Heart left ventricle (tissue), 13 donors: Measurements from ENCODE around the gene F3.

Source experiments
- CTCF ChIP-seq, 12 donors: fragments of 200-600 bp; sonication (generic) in 4 of 12; IDR thresholded peaks; one replicate each; pipeline versions ENCODE4 v1.5.0 to v1.8.0; 2018 to 2022; ENCODE audit warnings: antibody characterized with exemption in 12 of 12, mild to moderate bottlenecking in 5 of 12
- POLR2A ChIP-seq, 2 donors: fragments of 450-650 bp; IDR thresholded peaks; one replicate each; pipeline ENCODE4 v1.6.1; 2017; ENCODE audit warnings: antibody characterized with exemption in 2 of 2, mild to moderate bottlenecking in 2 of 2, moderate library complexity in 2 of 2
- donor health status: ischemic (EF 13 %, LVEDD 7.1; RV severe dilation, severe dysfunction).
- donor health status: DM: no; HTN: yes; CAD: no.
- donor health status: DM: no; HTN: no; CAD: no.
- donor health status: ischemic (EF 25% LVEDD 6.9; RV normal size, moderate dysfunction).
- donor health status: ischemic (EF 25% LVEDD 5.7; RV mildly dilated, moderate dysfunction).
- donor health status: ischemic (EF 35%, LVEDD 5.7; RV mildly dilated, moderate dysfunction).
- donor health status: nonischemic (EF 11% LVEDD 7.7; RV severe dilation, severe dysfunction).
- donor health status: DM: yes; HTN: yes; CAD: no.
- donor health status: PGD.
- donor health status: ischemic (EF 29% LVEDD 5.4; RV normal size, mild dysfunction).
- donor health status: nonischemic (EF 23%, LVEDD 6.1; RV moderate dilation, normal function).

GRCh38 chr1:94519351-94519750 lies 22.2 kb downstream of the F3 start:
- no peak for TF ChIP-seq POLR2A (IDR thresholded peaks at IDR 0.05)
- no peak for TF ChIP-seq CTCF (IDR thresholded peaks at IDR 0.05)
